Erythroblast (primary cell): ENCODE data around the gene HDAC4.

Experiments used
- GATA1 ChIP-seq: IDR thresholded peaks from 2 replicates; pipeline ENCODE4 v1.6.1; 2011; ENCODE audit warnings: low read depth, mild to moderate bottlenecking, control low read depth, low read length, moderate library complexity
- POLR2A ChIP-seq: IDR thresholded peaks from 2 replicates; pipeline ENCODE4 v1.6.1; 2011; ENCODE audit warnings: mild to moderate bottlenecking, low read length

- TF ChIP-seq POLR2A (no peak), GATA1 (no peak)
These were observed 23.8 kb downstream of the HDAC4 start for GRCh38 chr2:239376942-239377531.
